Endodermal cell (in vitro differentiated cells): Measurements from ENCODE around the gene USP48. TPM values are rescaled to one million over a fixed set of nuclear protein-coding genes. Genes with fewer than 3 reads are reported as not detected.

Experiments
- DNase-seq: peaks from one replicate; pipeline ENCODE4 v3.0.0-alpha.2; 2017
- H3K27ac ChIP-seq: 2 replicates; pipeline ENCODE4 v1.5.1; 2013; ENCODE audit warnings: mild to moderate bottlenecking, low read depth, low read length, moderate library complexity
- H3K27me3 ChIP-seq: 2 replicates; pipeline ENCODE4 v1.6.1; 2013; ENCODE audit warnings: mild to moderate bottlenecking, low read length, moderate library complexity; ENCODE audit not compliant: insufficient read depth, control insufficient read depth, poor library complexity, severe bottlenecking
- H3K36me3 ChIP-seq: 2 replicates; pipeline ENCODE4 v1.7.0; 2013; ENCODE audit warnings: mild to moderate bottlenecking, low read length, moderate library complexity; ENCODE audit not compliant: control insufficient read depth, insufficient read depth
- H3K4me1 ChIP-seq: one replicate; pipeline ENCODE4 v1.7.0; 2013; ENCODE audit warnings: low read length; ENCODE audit not compliant: control insufficient read depth, insufficient read depth
- H3K4me3 ChIP-seq: 2 replicates; pipeline ENCODE4 v1.5.1; 2013; ENCODE audit warnings: mild to moderate bottlenecking, low read length, moderate library complexity
- H3K9ac ChIP-seq: 2 replicates; pipeline ENCODE4 v1.6.1; 2013; ENCODE audit warnings: mild to moderate bottlenecking, low read length, moderate library complexity; ENCODE audit not compliant: poor library complexity, severe bottlenecking; ENCODE audit errors: extremely low read depth
- H3K9me3 ChIP-seq: 2 replicates; pipeline ENCODE4 v1.6.1; 2013; ENCODE audit warnings: mild to moderate bottlenecking, low read length, moderate library complexity; ENCODE audit not compliant: control insufficient read depth
- H3K27ac Mint-ChIP-seq: 2 replicates; pipeline ENCODE4 v1.8.0; 2020; ENCODE audit warnings: mixed read lengths
- H3K27me3 Mint-ChIP-seq: 2 replicates; pipeline ENCODE4 v1.8.0; 2021; ENCODE audit warnings: mild to moderate bottlenecking, mixed read lengths; ENCODE audit not compliant: insufficient read depth
- H3K36me3 Mint-ChIP-seq: 2 replicates; pipeline ENCODE4 v1.8.0; 2020; ENCODE audit warnings: low read depth, mixed read lengths
- H3K4me1 Mint-ChIP-seq: 2 replicates; pipeline ENCODE4 v1.8.0; 2020; ENCODE audit warnings: mixed read lengths
- H3K4me3 Mint-ChIP-seq: 2 replicates; pipeline ENCODE4 v1.8.0; 2020; ENCODE audit warnings: mild to moderate bottlenecking, moderate library complexity, mixed read lengths
- H3K9me3 Mint-ChIP-seq: 2 replicates; pipeline ENCODE4 v1.8.0; 2020; ENCODE audit warnings: mild to moderate bottlenecking, mixed read lengths
- CTCF ChIP-seq: fragments of 200-600 bp; sonication (generic); conservative IDR thresholded peaks from 2 replicates; pipeline ENCODE4 v1.5.0; 2021; ENCODE audit warnings: antibody characterized with exemption, mild to moderate bottlenecking
- WGBS, 2 experiments: methylation state at CpG; one replicate each; pipeline versions ENCODE4 v1.1.5 to v1.1.7; 2013; ENCODE audit warnings: missing lambda C conversion rate in 2 of 2, mixed read lengths in 1 of 2; ENCODE audit not compliant: insufficient coverage in 1 of 2, insufficient read length in 1 of 2; 5-methylcytosine and 5-hydroxymethylcytosine counted together
- total RNA-seq, 2 donors: library from RNA; stranded (reverse); fragmentation: NEBNext Ultra II Directional in 1 of 2; extraction: Animal tissue kit (Norgen Biotek cat#: 25700) in 1 of 2; gene quantifications; 2 replicates in 1 of 2; 3 replicates in 1 of 2; pipeline ENCODE4 v1.2.1, GENCODE V29; 2021

The USP48 gene
- total RNA-seq, 2 donors from 2014 or later = 73.8 to 78.6 TPM

- Histone ChIP-seq H3K4me3 (no peak overlapping the region), H3K36me3 (no peaks in the 10 kb centered on the region), H3K9me3 (no peaks in the 10 kb centered on the region), H3K9ac (no peak overlapping the region), H3K27ac (no peak overlapping the region), H3K27me3 (no peaks in the 10 kb centered on the region), H3K4me1 (no peaks in the 10 kb centered on the region)
- Mint-ChIP-seq H3K36me3 (peaks cover 7% of the 10 kb centered on the region), H3K27me3 (no peaks in the 10 kb centered on the region), H3K4me1 (peaks cover 7% of the 10 kb centered on the region), H3K4me3 (no peak overlapping the region), H3K27ac (no peak overlapping the region), H3K9me3 (peaks cover 13% of the 10 kb centered on the region)
- TF ChIP-seq CTCF = no peak
- DNase-seq = no peak
These were observed 6.9 kb downstream of the USP48 start for GRCh38 chr1:21775985-21776562.

- TF ChIP-seq CTCF = no peak
- no peaks in the 10 kb centered on the region for H3K27me3 ChIP-seq
- H3K36me3 Mint-ChIP-seq = peaks cover 7% of the 10 kb centered on the region
- H3K4me1 Mint-ChIP-seq = peaks cover 7% of the 10 kb centered on the region
- 94% methylated on average over 2 of the region's 2 CpGs; no CpG with 5 or more reads in 1 of the 2 experiments for WGBS, 2 experiments
- no peaks in the 10 kb centered on the region for H3K36me3 ChIP-seq
- H3K4me1 ChIP-seq = no peaks in the 10 kb centered on the region
- H3K27ac ChIP-seq = no peak overlapping the region
- no peak overlapping the region for H3K4me3 Mint-ChIP-seq
- no peak overlapping the region for H3K9ac ChIP-seq
- H3K9me3 Mint-ChIP-seq = peaks cover 13% of the 10 kb centered on the region
- H3K27ac Mint-ChIP-seq = no peak overlapping the region
- H3K9me3 ChIP-seq = no peaks in the 10 kb centered on the region
- no peaks in the 10 kb centered on the region for H3K27me3 Mint-ChIP-seq
- no peak for DNase-seq
- no peak overlapping the region for H3K4me3 ChIP-seq
These were observed 7.4 kb downstream of the USP48 start for GRCh38 chr1:21775550-21775914.

- WGBS, 2 experiments = 95 to 96% methylated on average over 11 to 14 of the region's 15 CpGs
- Histone ChIP-seq H3K9ac (no peak overlapping the region), H3K9me3 (no peaks in the 10 kb centered on the region), H3K4me1 (no peaks in the 10 kb centered on the region), H3K27me3 (no peaks in the 10 kb centered on the region), H3K4me3 (no peak overlapping the region), H3K36me3 (no peaks in the 10 kb centered on the region), H3K27ac (no peak overlapping the region)
- DNase-seq = no peak
- Mint-ChIP-seq H3K9me3 (peaks cover 13% of the 10 kb centered on the region), H3K27me3 (no peaks in the 10 kb centered on the region), H3K36me3 (peaks cover 7% of the 10 kb centered on the region), H3K27ac (no peak overlapping the region), H3K4me3 (no peak overlapping the region), H3K4me1 (peaks cover 4% of the 10 kb centered on the region)
- no peak for TF ChIP-seq CTCF
These were observed 8.0 kb downstream of the USP48 start for GRCh38 chr1:21774835-21775549.
